Fibroblast of lung (primary cell): ENCODE data around the gene SHQ1. TPM values are rescaled to one million over a fixed set of nuclear protein-coding genes. Genes with fewer than 3 reads are reported as not detected.

ENCODE experiments used
- DNase-seq, 2 donors: peaks; one replicate each; pipeline versions ENCODE4 v3.0.0 to v3.0.0-alpha.2; 2010; ENCODE audit warnings: low read depth in 2 of 2
- H2AFZ ChIP-seq: 2 replicates; pipeline ENCODE4 v1.5.1; 2012; ENCODE audit warnings: low read length, control low read depth, inconsistent platforms
- H3K27ac ChIP-seq: 2 replicates; pipeline ENCODE4 v1.5.1; 2011; ENCODE audit warnings: low read length, control low read depth; ENCODE audit not compliant: insufficient read depth
- H3K27me3 ChIP-seq: 2 replicates; pipeline ENCODE4 v1.5.1; 2011; ENCODE audit warnings: mild to moderate bottlenecking, low read length; ENCODE audit not compliant: control insufficient read depth, insufficient read depth
- H3K36me3 ChIP-seq: 2 replicates; pipeline ENCODE4 v1.5.1; 2011; ENCODE audit warnings: low read length; ENCODE audit not compliant: control insufficient read depth, insufficient read depth
- H3K4me1 ChIP-seq: 2 replicates; pipeline ENCODE4 v1.5.1; 2011; ENCODE audit warnings: low read length; ENCODE audit not compliant: control insufficient read depth, insufficient read depth; ENCODE audit errors: extremely low read depth
- H3K4me2 ChIP-seq: 2 replicates; pipeline ENCODE4 v1.5.1; 2011; ENCODE audit warnings: low read length, control low read depth; ENCODE audit not compliant: insufficient read depth; ENCODE audit errors: extremely low read depth
- H3K4me3 ChIP-seq, 4 experiments: fragments of 200-600 bp in 1 of 4; sonication (generic) in 1 of 4; replicated peaks in 1 of 4; 2 replicates each; pipeline ENCODE4 v1.5.1; 2011 to 2016; ENCODE audit warnings: low read length in 4 of 4, low read depth in 3 of 4, mild to moderate bottlenecking in 3 of 4, control low read depth in 2 of 4, inconsistent platforms in 1 of 4, mixed read lengths in 1 of 4; ENCODE audit not compliant: insufficient read depth in 1 of 4; ENCODE audit errors: control extremely low read depth in 1 of 4
- H3K79me2 ChIP-seq: 2 replicates; pipeline ENCODE4 v1.5.1; 2012; ENCODE audit warnings: mild to moderate bottlenecking, low read length, inconsistent platforms; ENCODE audit not compliant: control insufficient read depth, insufficient read depth
- H3K9ac ChIP-seq: 2 replicates; pipeline ENCODE4 v1.5.1; 2011; ENCODE audit warnings: mild to moderate bottlenecking, low read length, control low read depth; ENCODE audit not compliant: insufficient read depth
- H3K9me3 ChIP-seq: 2 replicates; pipeline ENCODE4 v1.5.1; 2012; ENCODE audit warnings: low read depth, low read length; ENCODE audit not compliant: control insufficient read depth, insufficient read depth
- H4K20me1 ChIP-seq: 2 replicates; pipeline ENCODE4 v1.5.1; 2011; ENCODE audit warnings: low read length; ENCODE audit not compliant: control insufficient read depth, insufficient read depth; ENCODE audit errors: extremely low read depth
- EZH2 ChIP-seq: IDR thresholded peaks from 2 replicates; pipeline ENCODE4 v1.5.1; 2012; ENCODE audit warnings: low read length, control low read depth, mild to moderate bottlenecking; ENCODE audit errors: missing control alignments
- polyA plus RNA-seq, 2 donors: library from polyadenylated mRNA; depleted of rRNA in 1 of 2; stranded (reverse) in 1 of 2; unstranded in 1 of 2; fragments of >200 nt; gene quantifications; 2 replicates each; pipeline ENCODE4 v1.2.1, GENCODE V29; 2011 to 2012; ENCODE audit warnings: missing spikeins in 1 of 2
- total RNA-seq: library from RNA; depleted of rRNA; stranded (reverse); fragments of >200 nt; gene quantifications from 2 replicates; pipeline ENCODE4 v1.2.1, GENCODE V29; 2014
- TF ChIP-seq, protein P1 (sequence below), 2 donors: IDR thresholded peaks in 1 of 2; conservative IDR thresholded peaks in 1 of 2; 1 replicate in 1 of 2; 2 replicates in 1 of 2; pipeline ENCODE4 v1.5.1; 2011 to 2012; ENCODE audit warnings: low read length in 2 of 2, control low read depth in 1 of 2, inconsistent platforms in 1 of 2, low read depth in 1 of 2, mild to moderate bottlenecking in 1 of 2

Gene SHQ1
- total and polyA plus RNA-seq, 2 donors (not counting 1 experiment from before 2014, with no cell fraction given), result 12.2 to 15.5 TPM

DNA sequence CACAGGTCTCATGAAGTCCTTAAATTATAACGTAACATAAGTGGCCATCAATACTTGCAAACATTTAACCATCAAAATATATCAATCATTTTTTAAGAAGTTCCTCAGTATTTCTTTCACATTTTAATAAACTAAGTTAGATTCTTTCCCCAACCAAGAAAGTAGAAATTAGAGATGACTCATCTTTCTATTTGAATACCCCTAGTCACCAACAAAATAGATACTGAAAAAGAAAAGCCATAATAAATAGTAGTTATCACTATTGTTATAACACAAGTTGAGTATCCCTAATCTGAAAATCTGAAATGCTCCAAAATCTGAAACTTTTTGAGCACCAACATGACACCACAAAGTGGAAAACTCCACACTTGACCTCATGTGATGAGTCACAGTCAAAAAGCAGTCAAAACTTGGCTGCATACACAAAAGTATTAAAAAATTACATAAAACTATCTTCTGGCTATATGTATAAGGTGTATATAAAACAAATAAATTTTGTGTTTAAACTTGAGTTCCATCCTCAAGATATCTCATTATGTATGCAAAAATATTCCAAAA, 3.7 kb downstream of the SHQ1 start:
- DNase-seq, result peak; percentile 12 to 30
- Histone ChIP-seq H3K27ac (no peak overlapping the region), H4K20me1 (no peaks in the 10 kb centered on the region), H3K9me3 (no peaks in the 10 kb centered on the region), H3K4me1 (peaks cover 4% of the 10 kb centered on the region), H3K36me3 (peaks cover 2% of the 10 kb centered on the region), H3K79me2 (peaks cover 17% of the 10 kb centered on the region), H3K27me3 (no peaks in the 10 kb centered on the region), H2AFZ (no peak overlapping the region), H3K9ac (no peak overlapping the region), H3K4me3 (no peak overlapping the region), H3K4me2 (no peak overlapping the region)
- TF ChIP-seq, protein P1, sequence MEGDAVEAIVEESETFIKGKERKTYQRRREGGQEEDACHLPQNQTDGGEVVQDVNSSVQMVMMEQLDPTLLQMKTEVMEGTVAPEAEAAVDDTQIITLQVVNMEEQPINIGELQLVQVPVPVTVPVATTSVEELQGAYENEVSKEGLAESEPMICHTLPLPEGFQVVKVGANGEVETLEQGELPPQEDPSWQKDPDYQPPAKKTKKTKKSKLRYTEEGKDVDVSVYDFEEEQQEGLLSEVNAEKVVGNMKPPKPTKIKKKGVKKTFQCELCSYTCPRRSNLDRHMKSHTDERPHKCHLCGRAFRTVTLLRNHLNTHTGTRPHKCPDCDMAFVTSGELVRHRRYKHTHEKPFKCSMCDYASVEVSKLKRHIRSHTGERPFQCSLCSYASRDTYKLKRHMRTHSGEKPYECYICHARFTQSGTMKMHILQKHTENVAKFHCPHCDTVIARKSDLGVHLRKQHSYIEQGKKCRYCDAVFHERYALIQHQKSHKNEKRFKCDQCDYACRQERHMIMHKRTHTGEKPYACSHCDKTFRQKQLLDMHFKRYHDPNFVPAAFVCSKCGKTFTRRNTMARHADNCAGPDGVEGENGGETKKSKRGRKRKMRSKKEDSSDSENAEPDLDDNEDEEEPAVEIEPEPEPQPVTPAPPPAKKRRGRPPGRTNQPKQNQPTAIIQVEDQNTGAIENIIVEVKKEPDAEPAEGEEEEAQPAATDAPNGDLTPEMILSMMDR (conservative IDR thresholded peaks at IDR 0.05 in 1 of 2, IDR thresholded peaks at IDR 0.05 in 1 of 2; ENCODE audit: low read depth in 1 of 2, low read length in 2 of 2), result no peak
- no peak for TF ChIP-seq EZH2

DNA sequence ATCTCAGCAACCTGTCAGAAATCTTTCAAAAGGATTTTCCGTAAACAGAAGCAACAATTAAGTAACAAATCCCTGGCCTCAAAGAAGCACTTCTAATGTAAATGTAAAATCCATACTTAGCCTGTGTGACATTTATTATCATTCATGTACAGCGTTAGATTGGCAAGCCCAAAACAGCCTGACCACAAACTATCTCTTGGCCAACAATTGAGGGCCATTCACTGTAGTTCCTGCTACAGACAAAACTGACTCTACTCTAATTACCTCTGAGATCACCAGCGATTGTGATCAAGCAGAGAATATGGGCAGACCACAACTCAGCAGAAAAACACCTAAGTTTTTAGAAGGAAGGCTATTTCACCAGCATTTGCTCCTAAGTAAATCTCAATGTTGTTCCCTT, 9.2 kb downstream of the SHQ1 start:
- no peaks in the 10 kb centered on the region for H4K20me1 ChIP-seq
- DNase-seq, result no peak
- H3K79me2 ChIP-seq, result no peaks in the 10 kb centered on the region
- TF ChIP-seq EZH2, result no peak
- TF ChIP-seq, protein P1 (conservative IDR thresholded peaks at IDR 0.05 in 1 of 2, IDR thresholded peaks at IDR 0.05 in 1 of 2; ENCODE audit: low read depth in 1 of 2, low read length in 2 of 2), result no peak
- peaks cover 2% of the 10 kb centered on the region for H3K36me3 ChIP-seq
- no peaks in the 10 kb centered on the region for H3K9me3 ChIP-seq
- no peak overlapping the region for H3K27ac ChIP-seq
- H3K4me1 ChIP-seq, result no peaks in the 10 kb centered on the region
- H3K4me2 ChIP-seq, result no peak overlapping the region
- H3K9ac ChIP-seq, result no peak overlapping the region
- no peaks in the 10 kb centered on the region for H3K27me3 ChIP-seq
- H3K4me3 ChIP-seq, result no peak overlapping the region
- H2AFZ ChIP-seq, result no peak overlapping the region

DNA sequence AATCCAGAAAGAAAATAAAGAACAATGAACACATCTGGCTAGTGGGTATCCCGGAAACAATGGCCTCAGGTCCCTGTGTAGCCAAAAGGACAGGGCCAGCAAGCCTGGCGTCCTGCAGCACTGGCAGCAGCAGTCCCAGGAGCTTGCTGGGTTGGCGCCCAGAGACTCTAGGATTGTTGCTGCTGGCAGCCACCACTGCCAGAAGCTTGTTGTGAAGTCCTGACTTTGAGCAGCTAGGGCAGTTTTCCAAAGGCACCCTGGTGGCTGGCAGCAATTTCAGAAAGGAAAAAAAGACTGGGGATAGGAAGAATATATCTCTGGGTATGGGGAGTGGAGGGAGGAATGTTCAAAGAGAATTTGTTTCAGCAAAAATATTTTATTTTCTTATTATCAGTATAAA, 11.3 kb downstream of the SHQ1 start:
- no peaks in the 10 kb centered on the region for H3K27me3 ChIP-seq
- H2AFZ ChIP-seq, result no peak overlapping the region
- peaks cover 2% of the 10 kb centered on the region for H3K36me3 ChIP-seq
- TF ChIP-seq EZH2, result no peak
- TF ChIP-seq, protein P1 (conservative IDR thresholded peaks at IDR 0.05 in 1 of 2, IDR thresholded peaks at IDR 0.05 in 1 of 2; ENCODE audit: low read depth in 1 of 2, low read length in 2 of 2), result no peak
- no peaks in the 10 kb centered on the region for H3K4me1 ChIP-seq
- H3K4me2 ChIP-seq, result no peak overlapping the region
- H3K9me3 ChIP-seq, result no peaks in the 10 kb centered on the region
- no peak for DNase-seq
- no peak overlapping the region for H3K9ac ChIP-seq
- no peaks in the 10 kb centered on the region for H4K20me1 ChIP-seq
- H3K4me3 ChIP-seq, result no peak overlapping the region
- no peaks in the 10 kb centered on the region for H3K79me2 ChIP-seq
- H3K27ac ChIP-seq, result no peak overlapping the region
